ENCODE measurements around the gene FAM184A.
A peak's percentile ranks its signal among the peaks of the same experiment; 100 is the strongest.

- TF ChIP-seq CTCF (IDR thresholded peaks at IDR 0.05): peak in 1 of 7 experiments; percentile 8
- TF ChIP-seq POLR2A (IDR thresholded peaks at IDR 0.05): peak; percentile 64 to 77 (median 72)
These were observed 143.8 kb downstream of the FAM184A start, which contains the start of gene MCM9 for GRCh38 chr6:118934461-118935330.
